Glutamatergic neuron (in vitro differentiated cells): ENCODE data around the gene PPP2R2D. TPM values are rescaled to one million over a fixed set of nuclear protein-coding genes. Genes with fewer than 3 reads are reported as not detected.
A peak's percentile ranks its signal among the peaks of the same experiment; 100 is the strongest.

ENCODE experiments used
- DNase-seq: peaks from one replicate; pipeline ENCODE4 v3.0.0; 2022
- H3K27ac Mint-ChIP-seq: one replicate; pipeline ENCODE4 v1.8.0; 2020; ENCODE audit warnings: mild to moderate bottlenecking, mixed read lengths, inconsistent platforms; ENCODE audit not compliant: unreplicated experiment
- H3K27me3 Mint-ChIP-seq: one replicate; pipeline ENCODE4 v1.8.0; 2020; ENCODE audit warnings: mild to moderate bottlenecking, moderate library complexity, mixed read lengths, inconsistent platforms; ENCODE audit not compliant: unreplicated experiment
- H3K36me3 Mint-ChIP-seq: one replicate; pipeline ENCODE4 v1.8.0; 2020; ENCODE audit warnings: mild to moderate bottlenecking, mixed read lengths, inconsistent platforms; ENCODE audit not compliant: unreplicated experiment
- H3K4me1 Mint-ChIP-seq: one replicate; pipeline ENCODE4 v1.8.0; 2020; ENCODE audit warnings: mild to moderate bottlenecking, low read depth, mixed read lengths, inconsistent platforms; ENCODE audit not compliant: unreplicated experiment
- H3K4me3 Mint-ChIP-seq: one replicate; pipeline ENCODE4 v1.8.0; 2020; ENCODE audit warnings: mild to moderate bottlenecking, mixed read lengths, inconsistent platforms; ENCODE audit not compliant: unreplicated experiment
- H3K9me3 Mint-ChIP-seq: one replicate; pipeline ENCODE4 v1.8.0; 2020; ENCODE audit warnings: mild to moderate bottlenecking, moderate library complexity, mixed read lengths, inconsistent platforms; ENCODE audit not compliant: unreplicated experiment
- total RNA-seq: library from RNA; stranded (reverse); fragmentation: NEBNext Ultra II Directional; extraction: Animal tissue kit (Norgen Biotek cat#: 25700); gene quantifications from one replicate; pipeline ENCODE4 v1.2.1, GENCODE V29; 2021; ENCODE audit not compliant: unreplicated experiment
- TF ChIP-seq, protein P1 (sequence below): fragments of 200-600 bp; sonication (generic); IDR thresholded peaks from one replicate; pipeline ENCODE4 v1.5.0; 2021; ENCODE audit not compliant: partially characterized antibody, unreplicated experiment

PPP2R2D gene
- total RNA-seq, 1 donor from 2014 or later: 42.8 TPM

DNA sequence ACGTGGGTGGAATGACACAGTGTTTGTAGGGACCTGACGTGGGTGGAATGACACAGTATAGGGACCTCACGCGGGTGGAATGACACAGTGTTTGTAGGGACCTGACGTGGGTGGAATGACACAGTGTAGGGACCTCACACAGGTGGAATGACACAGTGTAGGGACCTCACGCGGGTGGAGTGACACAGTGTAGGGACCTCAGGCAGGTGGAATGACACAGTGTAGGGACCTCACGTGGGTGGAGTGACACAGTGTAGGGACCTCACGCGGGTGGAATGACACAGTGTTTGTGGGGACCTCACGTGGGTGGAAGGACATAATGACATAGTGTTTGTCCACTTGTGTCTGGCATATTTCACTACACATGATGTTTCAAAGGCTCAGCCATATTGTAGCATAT, 19.3 kb downstream of the PPP2R2D start:
- peaks cover 10% of the 10 kb centered on the region for H3K4me1 Mint-ChIP-seq
- no peak overlapping the region for H3K27ac Mint-ChIP-seq
- TF ChIP-seq, protein P1, sequence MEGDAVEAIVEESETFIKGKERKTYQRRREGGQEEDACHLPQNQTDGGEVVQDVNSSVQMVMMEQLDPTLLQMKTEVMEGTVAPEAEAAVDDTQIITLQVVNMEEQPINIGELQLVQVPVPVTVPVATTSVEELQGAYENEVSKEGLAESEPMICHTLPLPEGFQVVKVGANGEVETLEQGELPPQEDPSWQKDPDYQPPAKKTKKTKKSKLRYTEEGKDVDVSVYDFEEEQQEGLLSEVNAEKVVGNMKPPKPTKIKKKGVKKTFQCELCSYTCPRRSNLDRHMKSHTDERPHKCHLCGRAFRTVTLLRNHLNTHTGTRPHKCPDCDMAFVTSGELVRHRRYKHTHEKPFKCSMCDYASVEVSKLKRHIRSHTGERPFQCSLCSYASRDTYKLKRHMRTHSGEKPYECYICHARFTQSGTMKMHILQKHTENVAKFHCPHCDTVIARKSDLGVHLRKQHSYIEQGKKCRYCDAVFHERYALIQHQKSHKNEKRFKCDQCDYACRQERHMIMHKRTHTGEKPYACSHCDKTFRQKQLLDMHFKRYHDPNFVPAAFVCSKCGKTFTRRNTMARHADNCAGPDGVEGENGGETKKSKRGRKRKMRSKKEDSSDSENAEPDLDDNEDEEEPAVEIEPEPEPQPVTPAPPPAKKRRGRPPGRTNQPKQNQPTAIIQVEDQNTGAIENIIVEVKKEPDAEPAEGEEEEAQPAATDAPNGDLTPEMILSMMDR: no peak
- DNase-seq: no peak
- no peak overlapping the region for H3K4me3 Mint-ChIP-seq
- no peaks in the 10 kb centered on the region for H3K9me3 Mint-ChIP-seq
- peaks cover 11% of the 10 kb centered on the region for H3K36me3 Mint-ChIP-seq
- H3K27me3 Mint-ChIP-seq: peaks cover 6% of the 10 kb centered on the region

- DNase-seq: no peak
- Mint-ChIP-seq H3K36me3 (peaks cover 11% of the 10 kb centered on the region), H3K4me3 (no peak overlapping the region), H3K4me1 (peaks cover 7% of the 10 kb centered on the region), H3K27ac (no peak overlapping the region), H3K27me3 (peaks cover 3% of the 10 kb centered on the region), H3K9me3 (peaks cover 2% of the 10 kb centered on the region)
- TF ChIP-seq, protein P1: no peak
These were observed 19.9 kb downstream of the PPP2R2D start for GRCh38 chr10:131920693-131921092.

DNA sequence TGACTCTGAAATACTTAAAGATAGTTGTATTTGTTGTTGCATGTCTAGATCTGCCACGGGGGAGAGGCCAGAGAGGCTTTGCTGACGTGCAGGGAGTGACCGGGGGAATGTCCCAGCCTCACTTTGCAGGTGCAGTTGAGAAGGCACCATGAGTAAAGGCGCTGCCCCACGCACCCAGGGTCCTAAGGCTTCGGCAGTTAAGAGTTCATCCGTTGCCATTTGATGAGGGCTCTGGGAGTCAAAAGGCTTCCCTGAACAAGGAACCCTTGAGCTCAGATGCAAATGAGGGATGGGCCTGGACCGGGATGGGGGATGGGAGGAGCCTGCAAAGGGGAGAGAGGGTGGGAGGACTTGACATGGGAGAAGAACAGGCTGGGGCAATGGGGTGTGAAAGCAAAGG, 20.4 kb downstream of the PPP2R2D start:
- TF ChIP-seq, protein P1: no peak
- Mint-ChIP-seq H3K4me1 (peaks cover 6% of the 10 kb centered on the region), H3K4me3 (no peak overlapping the region), H3K27ac (no peak overlapping the region), H3K9me3 (peaks cover 2% of the 10 kb centered on the region), H3K36me3 (peaks cover 11% of the 10 kb centered on the region), H3K27me3 (peaks cover 3% of the 10 kb centered on the region)
- peak; percentile 36 for DNase-seq

DNA sequence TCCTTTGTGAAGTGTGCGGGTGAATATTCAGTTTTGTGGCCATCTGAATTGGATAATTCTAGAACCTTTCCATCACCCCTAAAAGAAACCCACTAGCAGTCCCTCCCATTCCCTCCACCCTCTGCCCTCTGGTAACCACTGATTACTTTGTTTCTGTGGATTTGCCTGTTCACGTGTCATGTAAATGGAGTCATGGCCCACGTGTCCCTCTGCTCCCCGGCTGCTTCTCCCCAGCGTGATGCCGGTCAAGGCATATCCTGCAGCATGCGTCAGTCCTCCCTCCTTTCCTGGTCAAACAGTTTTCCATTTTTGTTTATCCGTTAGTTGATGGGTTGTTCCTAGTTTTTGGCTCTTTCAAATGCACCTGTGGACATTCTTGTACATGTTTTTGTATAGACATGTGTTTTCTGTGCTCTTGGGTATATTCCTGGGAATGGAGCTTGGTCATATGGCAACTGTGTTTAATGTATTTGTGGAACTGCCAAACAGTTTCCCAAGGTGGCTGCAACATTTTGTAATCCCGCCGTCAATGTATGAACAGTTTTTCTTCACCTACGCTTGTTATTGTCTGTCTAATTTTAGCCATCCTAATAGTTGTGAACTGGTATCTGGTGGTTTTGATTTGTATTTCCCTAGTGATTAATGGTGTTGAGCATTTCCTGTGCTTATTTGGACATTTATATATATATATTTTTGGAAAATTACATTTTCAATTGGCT, 22.4 kb downstream of the PPP2R2D start:
- Mint-ChIP-seq H3K36me3 (peaks cover 9% of the 10 kb centered on the region), H3K9me3 (peaks cover 5% of the 10 kb centered on the region), H3K4me1 (peaks cover 15% of the 10 kb centered on the region), H3K27ac (no peak overlapping the region), H3K4me3 (no peak overlapping the region), H3K27me3 (peaks cover 3% of the 10 kb centered on the region)
- TF ChIP-seq, protein P1: no peak
- DNase-seq: no peak

DNA sequence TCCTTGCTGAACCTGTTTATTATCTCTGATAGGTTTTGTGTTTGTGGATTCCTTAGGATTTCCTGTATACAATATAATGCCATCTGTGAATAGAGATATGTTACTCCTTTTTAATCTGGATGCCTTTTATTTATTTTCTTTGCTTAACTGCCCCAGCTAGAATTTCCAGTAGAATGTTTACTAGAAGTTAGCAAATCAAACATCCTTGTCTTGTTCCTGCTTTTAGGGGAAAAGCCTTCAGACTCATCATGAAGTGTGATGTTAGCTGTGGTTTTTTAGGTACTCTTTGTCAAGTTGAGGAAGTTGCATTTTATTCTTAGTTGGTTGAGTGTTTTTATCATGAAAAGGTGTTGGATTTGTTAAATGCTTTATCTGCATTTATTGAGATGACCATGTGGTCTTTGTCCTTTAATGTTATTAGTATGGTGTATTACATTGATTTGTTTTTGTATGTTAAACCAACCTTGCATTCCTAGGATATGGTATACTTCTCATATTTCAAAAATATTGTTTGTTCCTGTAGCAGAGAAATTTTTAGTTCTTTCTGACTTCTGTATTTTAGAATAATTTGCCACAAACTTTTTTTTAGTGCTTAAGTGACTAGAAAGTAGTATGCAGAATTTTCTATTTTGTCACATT, 24.3 kb downstream of the PPP2R2D start:
- TF ChIP-seq, protein P1: no peak
- Mint-ChIP-seq H3K27me3 (peaks cover 7% of the 10 kb centered on the region), H3K4me3 (no peak overlapping the region), H3K36me3 (peaks cover 6% of the 10 kb centered on the region), H3K9me3 (peaks cover 8% of the 10 kb centered on the region), H3K4me1 (peaks cover 27% of the 10 kb centered on the region), H3K27ac (no peak overlapping the region)
- DNase-seq: no peak
